ENCODE results near the gene THOC2.

DNA sequence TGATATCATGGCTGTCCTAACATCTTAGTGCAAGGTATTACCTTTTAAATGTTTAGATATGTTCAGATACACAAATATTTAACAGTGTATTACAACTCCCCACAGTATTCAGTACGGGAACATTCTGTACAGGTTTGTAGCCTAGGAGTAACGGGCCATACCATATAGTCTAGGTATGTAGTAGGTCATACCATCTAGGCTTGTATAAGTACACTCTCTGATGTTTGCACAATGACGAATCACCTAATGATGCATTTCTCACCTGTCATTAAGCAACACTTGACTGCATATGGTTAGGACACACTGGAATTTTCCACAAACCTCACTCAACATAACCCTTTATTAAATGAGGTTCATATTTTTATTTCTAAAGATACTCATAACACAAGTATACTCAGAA is 67.7 kb downstream of the THOC2 start:
- TF ChIP-seq, protein P1, sequence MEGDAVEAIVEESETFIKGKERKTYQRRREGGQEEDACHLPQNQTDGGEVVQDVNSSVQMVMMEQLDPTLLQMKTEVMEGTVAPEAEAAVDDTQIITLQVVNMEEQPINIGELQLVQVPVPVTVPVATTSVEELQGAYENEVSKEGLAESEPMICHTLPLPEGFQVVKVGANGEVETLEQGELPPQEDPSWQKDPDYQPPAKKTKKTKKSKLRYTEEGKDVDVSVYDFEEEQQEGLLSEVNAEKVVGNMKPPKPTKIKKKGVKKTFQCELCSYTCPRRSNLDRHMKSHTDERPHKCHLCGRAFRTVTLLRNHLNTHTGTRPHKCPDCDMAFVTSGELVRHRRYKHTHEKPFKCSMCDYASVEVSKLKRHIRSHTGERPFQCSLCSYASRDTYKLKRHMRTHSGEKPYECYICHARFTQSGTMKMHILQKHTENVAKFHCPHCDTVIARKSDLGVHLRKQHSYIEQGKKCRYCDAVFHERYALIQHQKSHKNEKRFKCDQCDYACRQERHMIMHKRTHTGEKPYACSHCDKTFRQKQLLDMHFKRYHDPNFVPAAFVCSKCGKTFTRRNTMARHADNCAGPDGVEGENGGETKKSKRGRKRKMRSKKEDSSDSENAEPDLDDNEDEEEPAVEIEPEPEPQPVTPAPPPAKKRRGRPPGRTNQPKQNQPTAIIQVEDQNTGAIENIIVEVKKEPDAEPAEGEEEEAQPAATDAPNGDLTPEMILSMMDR (IDR thresholded peaks at IDR 0.05): no peak
- TF ChIP-seq POLR2A (IDR thresholded peaks at IDR 0.05): no peak

Data from adrenal gland (tissue), 5 donors.